Measurements from ENCODE around the gene RUSC1.

GRCh38 chr1:155322953-155323728 is 2.4 kb downstream of the RUSC1 start:
- TF ChIP-seq CTCF (IDR thresholded peaks at IDR 0.05) (peak; percentile 91 to 97 (median 96)), POLR2A (IDR thresholded peaks at IDR 0.05) (no peak), POLR2AphosphoS5 (IDR thresholded peaks at IDR 0.05) (peak in 1 of 3 donors; percentile 34)

Measured in breast epithelium (tissue), 3 donors.